ENCODE results near the gene TMPRSS2.

The TMPRSS2 gene

DNA sequence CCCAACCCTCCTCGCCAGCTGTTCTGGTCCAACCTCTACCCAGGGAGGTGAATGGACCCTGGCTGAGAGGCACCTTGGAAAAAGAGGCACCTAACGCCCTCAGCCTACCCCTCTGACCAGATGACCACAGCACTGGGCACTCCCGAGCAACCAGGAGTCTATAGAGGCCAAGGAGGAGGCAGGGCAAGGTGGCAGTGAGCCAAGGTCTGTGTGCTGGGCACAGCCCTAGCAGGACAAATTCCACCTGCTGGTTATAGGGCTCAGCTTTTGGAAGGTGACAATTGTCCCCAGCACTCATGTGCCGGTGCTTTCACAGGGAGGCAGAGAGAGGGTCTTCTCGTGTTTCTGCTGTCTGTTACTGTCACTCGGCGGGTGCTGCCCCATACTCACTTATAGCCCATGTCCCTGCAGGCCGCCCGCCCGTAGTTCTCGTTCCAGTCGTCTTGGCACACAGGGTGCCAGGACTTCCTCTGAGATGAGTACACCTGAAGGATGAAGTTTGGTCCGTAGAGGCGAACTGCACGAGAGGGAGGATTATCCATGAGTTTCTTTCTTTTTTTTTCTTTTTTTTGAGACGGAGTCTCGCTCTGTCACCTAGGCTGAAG is 27.8 kb downstream of the TMPRSS2 start:
- DNase-seq: no peak

GRCh38 chr21:41479686-41480085 is 28.3 kb downstream of the TMPRSS2 start:
- no peak for DNase-seq

- DNase-seq: no peak
Measured at GRCh38 chr21:41478319-41479177, 29.4 kb downstream of the TMPRSS2 start.

DNA sequence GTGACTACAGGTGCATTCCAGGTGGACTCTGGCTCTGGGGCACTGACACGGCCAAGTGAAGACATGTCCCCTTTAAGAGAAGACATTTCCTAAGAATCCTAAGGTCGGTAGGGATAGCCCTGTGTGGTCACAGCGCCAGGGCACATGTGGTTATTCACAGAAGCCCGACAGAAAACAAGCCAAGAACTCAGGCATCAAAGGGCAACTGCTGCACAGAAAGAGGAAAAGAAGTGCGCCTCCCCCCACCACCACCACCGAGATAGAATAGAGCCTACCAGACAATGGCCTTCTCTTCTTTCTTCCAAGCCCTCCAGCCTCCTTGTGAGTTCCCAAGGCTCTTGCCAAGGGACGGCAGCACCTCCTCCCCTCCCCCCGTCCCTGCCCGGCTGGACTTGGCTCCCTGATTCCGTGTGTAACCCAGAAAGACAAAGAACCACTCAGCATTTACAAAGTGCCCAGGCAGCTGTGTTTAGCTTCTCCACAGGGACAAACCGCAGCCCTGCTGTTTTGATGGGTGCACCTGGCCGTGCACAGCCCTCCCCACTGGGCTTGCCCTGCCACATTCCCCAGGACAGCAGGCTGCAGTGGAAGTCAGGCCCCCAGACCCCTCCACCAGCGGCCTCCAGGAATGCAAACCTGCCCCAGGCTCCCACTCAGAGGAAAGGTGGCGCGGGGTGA is 30.2 kb downstream of the TMPRSS2 start:
- DNase-seq: no peak

DNA sequence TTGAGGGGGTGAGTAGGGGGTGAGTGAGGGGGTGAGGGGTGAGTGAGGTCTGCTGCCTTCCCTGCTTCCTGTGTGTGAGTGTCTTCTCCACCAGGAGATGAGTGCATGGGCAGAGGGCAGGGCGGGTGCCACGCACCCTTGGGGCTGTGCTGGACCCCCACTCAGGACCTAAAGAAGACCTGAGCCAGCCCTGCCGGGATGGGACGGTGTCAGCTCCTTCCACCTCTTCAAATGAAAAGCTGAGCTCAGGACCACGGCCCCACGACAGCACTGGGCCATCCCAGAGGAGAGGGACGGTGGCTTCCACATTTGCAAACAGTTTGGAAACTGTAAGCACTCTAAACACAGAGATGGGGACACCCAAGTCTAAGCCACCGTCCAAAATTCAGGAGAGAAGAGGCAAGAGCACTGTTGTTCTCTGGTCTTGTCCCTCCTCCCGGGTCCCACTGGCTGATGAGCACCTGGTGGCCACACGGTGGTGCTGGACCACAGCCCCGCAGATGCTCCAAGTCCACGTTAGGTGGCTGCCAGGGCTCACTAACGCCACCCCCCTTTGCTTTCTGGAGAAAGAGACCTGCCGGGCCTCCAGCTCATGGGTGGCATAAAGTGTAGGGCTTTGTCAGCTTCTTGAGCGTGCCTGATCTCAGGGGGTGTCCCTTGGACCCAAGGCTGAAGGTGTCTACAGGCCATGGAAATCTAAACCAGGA is 32.1 kb downstream of the TMPRSS2 start:
- DNase-seq: no peak

DNA sequence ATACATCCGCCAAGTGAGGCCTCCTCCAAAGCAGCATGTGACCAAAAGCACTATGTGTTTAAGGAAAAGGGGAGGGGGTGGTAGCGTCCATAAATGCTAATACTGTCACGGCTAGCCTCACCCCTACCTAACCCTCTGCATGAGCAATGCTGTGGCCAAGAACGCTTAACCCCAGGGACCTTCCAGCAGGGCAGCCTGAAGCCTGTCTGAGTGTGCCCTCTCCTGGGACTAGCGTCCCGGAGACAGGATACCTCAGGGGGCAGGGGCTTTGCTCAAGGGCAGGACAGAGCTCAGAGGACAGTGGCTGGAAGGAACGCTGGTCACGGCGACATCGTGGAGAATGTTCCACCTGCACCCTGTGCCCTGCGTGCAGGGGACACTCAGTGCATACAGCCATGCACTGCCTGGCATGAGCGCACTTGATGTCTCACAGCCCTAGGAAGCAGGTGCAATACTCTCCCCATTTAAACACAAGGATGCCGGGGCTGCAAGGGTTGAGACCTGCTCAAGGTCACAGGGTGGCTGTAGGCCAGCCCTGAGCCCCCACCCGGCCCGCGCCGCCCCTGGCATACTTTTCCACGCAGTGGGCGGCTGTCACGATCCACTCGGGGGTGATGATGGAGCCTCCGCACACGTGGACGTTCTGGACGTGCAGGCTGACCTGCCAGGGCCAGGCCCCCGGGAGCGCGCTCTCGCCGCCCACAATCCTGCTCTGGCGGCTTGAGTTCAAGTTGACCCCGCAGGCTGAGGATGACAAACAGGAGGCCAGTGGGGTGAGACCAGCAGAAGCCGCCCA is 35.0 kb downstream of the TMPRSS2 start:
- no peak for DNase-seq

DNA sequence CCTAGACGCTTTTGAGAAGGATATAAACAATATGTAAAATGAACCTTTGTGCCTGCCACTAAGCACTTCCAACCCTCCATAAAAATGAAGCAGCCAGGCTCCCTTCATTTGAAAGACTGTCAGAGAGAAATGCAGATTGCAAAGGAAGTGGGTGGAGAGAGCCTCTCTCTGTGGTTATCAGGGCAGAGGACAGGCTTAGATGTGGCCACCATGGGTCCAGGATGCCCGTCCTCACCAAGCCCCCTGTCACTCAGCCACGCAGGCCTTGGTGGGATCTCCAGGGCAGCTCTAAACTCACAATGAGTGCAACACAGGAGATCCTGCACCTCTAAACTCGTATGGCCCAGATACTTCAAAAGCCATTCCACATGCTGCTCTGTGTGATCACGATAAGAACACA is 37.9 kb downstream of the TMPRSS2 start:
- DNase-seq: no peak

- DNase-seq: no peak
Measured at GRCh38 chr21:41466024-41466820, 41.7 kb downstream of the TMPRSS2 start.

DNA sequence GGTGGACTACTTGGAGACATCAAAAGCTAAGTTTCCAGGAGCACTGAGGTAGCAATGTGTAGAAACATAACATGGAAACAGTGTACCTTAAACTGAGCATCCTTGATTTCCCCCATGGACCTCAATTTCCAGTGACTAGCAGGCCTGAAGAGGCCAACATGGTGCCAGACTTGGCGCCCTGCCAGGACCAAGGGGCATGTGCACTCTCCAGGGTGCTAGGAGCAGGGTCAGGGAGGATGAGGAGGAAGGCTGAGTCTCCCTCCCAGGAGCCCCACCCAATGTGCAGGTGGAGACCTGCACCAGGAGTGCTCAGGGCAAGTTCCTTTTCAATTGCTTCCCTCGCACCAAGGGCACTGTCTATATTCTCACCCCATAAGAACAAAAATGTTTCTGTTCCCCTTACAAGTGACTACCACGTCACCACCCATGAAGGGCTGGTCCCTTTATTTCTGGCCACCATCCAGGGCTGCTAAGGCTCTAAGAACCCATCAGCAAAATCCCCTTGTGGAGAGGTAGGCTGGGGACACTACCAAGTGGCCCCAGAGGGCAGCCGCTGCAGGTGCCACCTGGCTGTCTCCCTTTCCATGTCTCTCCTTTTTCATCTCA is 42.7 kb downstream of the TMPRSS2 start:
- no peak for DNase-seq

GRCh38 chr21:41460578-41461527 is 47.1 kb downstream of the TMPRSS2 start:
- DNase-seq: peak; percentile 57 to 63

- DNase-seq: no peak
Measured at GRCh38 chr21:41459884-41460534, 47.9 kb downstream of the TMPRSS2 start.

DNA sequence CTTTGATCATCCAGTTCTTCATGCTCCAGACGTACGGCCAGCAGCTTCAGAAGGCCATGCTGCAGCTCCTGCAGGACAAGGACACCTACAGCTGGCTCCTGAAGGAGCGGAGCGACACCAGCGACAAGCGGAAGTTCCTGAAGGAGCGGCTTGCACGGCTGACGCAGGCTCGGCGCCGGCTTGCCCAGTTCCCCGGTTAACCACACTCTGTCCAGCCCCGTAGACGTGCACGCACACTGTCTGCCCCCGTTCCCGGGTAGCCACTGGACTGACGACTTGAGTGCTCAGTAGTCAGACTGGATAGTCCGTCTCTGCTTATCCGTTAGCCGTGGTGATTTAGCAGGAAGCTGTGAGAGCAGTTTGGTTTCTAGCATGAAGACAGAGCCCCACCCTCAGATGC is 49.4 kb downstream of the TMPRSS2 start:
- DNase-seq: no peak

DNA sequence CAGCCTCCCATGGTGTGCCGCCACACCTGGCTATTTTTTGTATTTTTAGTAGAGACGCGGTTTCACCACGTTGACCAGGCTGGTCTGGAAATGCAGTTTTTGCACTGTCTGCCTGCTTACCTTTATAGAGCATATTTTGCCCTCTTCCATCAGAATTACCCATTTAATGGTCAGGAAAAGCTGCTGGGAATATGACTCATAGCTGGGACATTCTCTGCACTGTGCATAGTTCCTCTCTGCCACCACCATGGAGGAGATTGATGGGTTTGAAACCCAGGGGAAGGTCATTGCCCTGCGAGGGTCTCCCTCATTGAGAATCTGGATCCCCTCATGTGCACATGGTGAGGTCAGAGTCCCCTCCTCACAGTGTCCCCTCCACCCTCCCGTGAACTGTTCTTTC is 49.8 kb downstream of the TMPRSS2 start:
- no peak for DNase-seq

DNA sequence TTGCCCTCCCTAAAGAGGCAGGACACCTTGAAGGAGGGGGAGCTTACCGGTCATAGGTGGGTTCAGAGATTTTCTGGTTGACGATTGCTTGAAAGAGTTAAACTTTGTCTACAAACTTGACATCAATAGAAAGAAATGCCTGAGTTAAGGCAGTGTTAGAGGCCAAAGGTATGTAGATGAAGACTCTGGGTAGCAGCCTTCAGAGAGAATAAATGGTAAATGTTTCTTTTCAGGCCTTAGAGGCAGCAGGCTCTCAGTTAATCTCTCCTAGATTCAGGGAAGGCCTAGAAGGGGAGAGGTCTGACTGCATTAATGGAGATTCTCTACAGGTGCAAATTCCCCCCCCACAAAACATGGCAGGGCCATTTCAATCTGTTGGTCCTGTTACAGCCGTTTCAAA is 54.2 kb downstream of the TMPRSS2 start:
- no peak for DNase-seq

DNA sequence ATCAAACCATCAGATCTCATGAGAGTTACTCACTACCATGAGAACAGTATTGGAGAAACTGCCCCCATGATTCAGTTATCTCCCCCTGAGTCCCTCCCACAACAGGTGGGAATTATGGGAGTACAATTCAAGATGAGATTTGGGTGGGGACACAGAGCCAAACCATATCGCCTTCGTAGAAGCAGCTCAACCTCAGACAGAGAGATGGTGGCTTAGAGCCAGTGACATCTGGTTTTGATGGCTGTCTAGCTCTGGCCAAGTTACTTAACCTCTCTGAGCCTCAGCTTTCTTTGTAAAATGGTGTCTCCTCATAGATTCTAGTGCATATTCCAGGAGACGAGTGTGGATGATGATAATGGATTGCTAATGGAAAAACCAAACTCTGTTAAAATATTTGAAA is 54.8 kb downstream of the TMPRSS2 start:
- no peak for DNase-seq

GRCh38 chr21:41451753-41452676 is 55.9 kb downstream of the TMPRSS2 start:
- no peak for DNase-seq

GRCh38 chr21:41449613-41450012 is 58.3 kb downstream of the TMPRSS2 start:
- no peak for DNase-seq

DNA sequence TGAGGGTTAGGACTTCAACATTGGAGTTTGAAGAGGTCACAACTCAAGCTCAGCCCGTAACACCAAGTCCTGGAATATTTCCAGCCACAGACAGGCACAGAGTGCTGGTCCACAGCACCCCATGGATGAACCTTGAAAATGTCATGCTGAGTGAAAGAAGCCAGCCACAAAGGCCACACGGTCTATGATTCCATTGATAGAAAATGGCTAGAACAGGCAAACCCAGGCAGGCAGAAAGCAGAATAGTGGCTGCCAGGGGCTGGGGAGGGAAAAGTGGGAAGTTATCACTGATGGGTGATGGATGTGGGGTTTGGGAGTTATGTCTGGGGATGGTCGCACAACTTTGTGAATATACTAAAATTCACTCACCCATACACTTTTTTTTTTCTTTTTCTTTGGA is 60.6 kb downstream of the TMPRSS2 start:
- no peak for DNase-seq
